GM12892 (cell line): ENCODE results near the gene SDHC.

Experiments
- POLR2A ChIP-seq: IDR thresholded peaks from 2 replicates; pipeline ENCODE4 v1.6.1; 2011; ENCODE audit warnings: low read depth, low read length, control low read depth
- POLR2AphosphoS5 ChIP-seq: IDR thresholded peaks from 2 replicates; pipeline ENCODE4 v1.6.1; 2011; ENCODE audit warnings: low read depth, low read length, control low read depth
- TAF1 ChIP-seq: IDR thresholded peaks from 2 replicates; pipeline ENCODE4 v1.6.1; 2011; ENCODE audit warnings: low read depth, mild to moderate bottlenecking, control low read depth, low read length, borderline replicate concordance

DNA sequence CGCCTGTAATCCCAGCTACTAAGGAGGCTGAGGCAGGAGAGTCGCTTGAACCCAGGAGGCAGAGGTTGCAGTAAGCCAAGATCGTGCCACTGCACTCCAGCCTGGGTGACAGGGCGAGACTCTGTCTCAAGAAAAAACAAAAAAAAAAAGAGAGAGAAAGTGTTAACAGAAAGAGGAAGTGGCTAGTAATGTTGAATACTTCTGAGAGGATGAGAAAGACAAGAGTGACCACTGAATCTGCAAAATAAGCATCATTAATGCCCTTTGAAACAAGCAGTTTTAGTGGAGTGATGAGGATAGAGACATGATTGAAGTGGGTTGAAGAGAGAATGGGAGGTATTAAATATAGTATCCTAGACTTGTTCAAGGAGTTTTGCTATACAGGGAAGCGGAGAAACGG, 16.1 kb upstream of the SDHC start:
- no peak for TF ChIP-seq POLR2AphosphoS5
- no peak for TF ChIP-seq POLR2A
- no peak for TF ChIP-seq TAF1
